Uterus (tissue), 4 donors: ENCODE results near the gene FLACC1. TPM values are rescaled to one million over a fixed set of nuclear protein-coding genes. Genes with fewer than 3 reads are reported as not detected.

ENCODE experiments used
- DNase-seq, 2 donors: peaks; one replicate each; pipeline ENCODE4 v3.0.0-alpha.2; 2019 to 2020
- H3K27ac ChIP-seq, 2 donors: fragments of 200-600 bp; sonication (generic); 1 replicate in 1 of 2; 2 replicates in 1 of 2; pipeline ENCODE4 v1.5.1; 2016 to 2018
- H3K27me3 ChIP-seq, 2 donors: fragments of 200-600 bp; sonication (generic); one replicate each; pipeline ENCODE4 v1.5.1; 2018 to 2019; ENCODE audit warnings: control low read depth in 1 of 2
- H3K36me3 ChIP-seq, 2 donors: fragments of 200-600 bp; sonication (generic); one replicate each; pipeline ENCODE4 v1.5.1; 2019; ENCODE audit warnings: control low read depth in 1 of 2
- H3K4me1 ChIP-seq, 2 donors: fragments of 200-600 bp; sonication (generic); one replicate each; pipeline ENCODE4 v1.5.1; 2018 to 2019; ENCODE audit warnings: control low read depth in 1 of 2
- H3K4me3 ChIP-seq, 2 donors: fragments of 200-600 bp; sonication (generic); 1 replicate in 1 of 2; 2 replicates in 1 of 2; pipeline ENCODE4 v1.5.1; 2018 to 2019; ENCODE audit warnings: mild to moderate bottlenecking in 1 of 2
- H3K9me3 ChIP-seq, 2 donors: fragments of 200-600 bp; sonication (generic); one replicate each; pipeline ENCODE4 v1.5.1; 2019; ENCODE audit warnings: control low read depth in 1 of 2
- POLR2A ChIP-seq, 2 donors: fragments of 450-650 bp; IDR thresholded peaks; one replicate each; pipeline ENCODE4 v1.6.1; 2016; ENCODE audit warnings: antibody characterized with exemption in 2 of 2, mild to moderate bottlenecking in 1 of 2, moderate library complexity in 1 of 2
- intact Hi-C: fragments of 100-400 bp; cut with DNase I; formaldehyde crosslinking; loops from one replicate; pipeline ENCODE4 v1.15.1; 2023; ENCODE audit warnings: low total_unique reads
- total RNA-seq, 4 donors: library from RNA; depleted of rRNA in 3 of 4; stranded (reverse); fragments of >200 nt in 3 of 4; gene quantifications; one replicate each; pipeline versions ENCODE4 v1.1.0 to v1.2.4, GENCODE V29; 2014 to 2023
- TF ChIP-seq, protein P1 (sequence below), 4 experiments: fragments of 200-600 bp in 2 of 4; fragments of 450-650 bp in 2 of 4; sonication (generic) in 2 of 4; IDR thresholded peaks; one replicate each; pipeline ENCODE4 v1.5.1; 2016 to 2019; ENCODE audit warnings: antibody characterized with exemption in 4 of 4, mild to moderate bottlenecking in 2 of 4, moderate library complexity in 1 of 4
- donor health status: DM: yes; HTN: yes; CAD: no.

FLACC1 gene
- total RNA-seq, 4 donors from 2014 or later, result 0.26 to 2.0 (median 1.5) TPM; not detected in 1

DNA sequence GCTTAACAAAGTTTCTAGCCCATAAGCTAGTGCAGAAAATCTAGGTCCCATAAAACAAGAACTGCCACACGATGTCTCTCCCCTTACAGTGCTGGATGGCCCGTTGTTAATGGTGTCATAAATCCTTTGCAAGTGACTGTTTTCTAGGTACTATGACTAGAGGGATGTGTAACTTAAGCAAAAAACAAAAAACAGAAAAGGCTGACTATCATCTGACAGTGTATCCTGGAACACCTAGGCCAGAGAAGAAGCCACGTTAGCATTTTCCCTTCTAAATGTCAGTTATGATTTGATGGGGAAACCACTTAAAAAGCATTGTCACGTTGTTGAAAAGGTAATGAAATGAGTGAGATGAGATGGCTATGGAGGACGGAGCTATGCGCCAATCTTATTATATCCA is 94.4 kb downstream of the FLACC1 start:
- TF ChIP-seq, protein P1, sequence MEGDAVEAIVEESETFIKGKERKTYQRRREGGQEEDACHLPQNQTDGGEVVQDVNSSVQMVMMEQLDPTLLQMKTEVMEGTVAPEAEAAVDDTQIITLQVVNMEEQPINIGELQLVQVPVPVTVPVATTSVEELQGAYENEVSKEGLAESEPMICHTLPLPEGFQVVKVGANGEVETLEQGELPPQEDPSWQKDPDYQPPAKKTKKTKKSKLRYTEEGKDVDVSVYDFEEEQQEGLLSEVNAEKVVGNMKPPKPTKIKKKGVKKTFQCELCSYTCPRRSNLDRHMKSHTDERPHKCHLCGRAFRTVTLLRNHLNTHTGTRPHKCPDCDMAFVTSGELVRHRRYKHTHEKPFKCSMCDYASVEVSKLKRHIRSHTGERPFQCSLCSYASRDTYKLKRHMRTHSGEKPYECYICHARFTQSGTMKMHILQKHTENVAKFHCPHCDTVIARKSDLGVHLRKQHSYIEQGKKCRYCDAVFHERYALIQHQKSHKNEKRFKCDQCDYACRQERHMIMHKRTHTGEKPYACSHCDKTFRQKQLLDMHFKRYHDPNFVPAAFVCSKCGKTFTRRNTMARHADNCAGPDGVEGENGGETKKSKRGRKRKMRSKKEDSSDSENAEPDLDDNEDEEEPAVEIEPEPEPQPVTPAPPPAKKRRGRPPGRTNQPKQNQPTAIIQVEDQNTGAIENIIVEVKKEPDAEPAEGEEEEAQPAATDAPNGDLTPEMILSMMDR (IDR thresholded peaks at IDR 0.05), result no peak
- TF ChIP-seq POLR2A (IDR thresholded peaks at IDR 0.05), result no peak
- H3K36me3 ChIP-seq, result no peaks in the 10 kb centered on the region
- intact Hi-C loops, result no loop called here
- no peak overlapping the region for H3K27ac ChIP-seq
- no peaks in the 10 kb centered on the region for H3K9me3 ChIP-seq
- H3K27me3 ChIP-seq, result no peaks in the 10 kb centered on the region
- H3K4me1 ChIP-seq, result no peaks in the 10 kb centered on the region
- no peak for DNase-seq
- no peak overlapping the region for H3K4me3 ChIP-seq

DNA sequence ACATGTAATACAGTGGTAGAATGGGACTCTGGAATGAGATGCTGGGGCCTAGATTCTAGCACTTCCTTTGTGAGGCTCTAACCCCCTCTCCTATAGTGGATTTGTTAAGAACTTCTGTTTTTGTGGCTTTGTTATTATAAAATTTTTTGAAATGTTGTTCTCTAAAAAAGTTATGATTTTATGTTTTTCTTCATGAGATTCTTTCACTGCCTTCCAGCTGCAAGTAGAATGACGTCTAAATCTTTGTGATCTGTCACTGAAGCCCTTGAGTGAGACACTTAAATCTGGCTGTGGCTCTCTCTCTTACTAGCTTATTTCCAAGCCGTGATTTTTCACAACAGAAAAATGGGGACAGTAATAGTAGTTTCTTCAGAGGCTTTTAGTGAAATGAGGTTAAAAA is 95.2 kb downstream of the FLACC1 start:
- H3K4me3 ChIP-seq, result no peak overlapping the region
- intact Hi-C loops, result no loop called here
- H3K27ac ChIP-seq, result no peak overlapping the region
- H3K36me3 ChIP-seq, result no peaks in the 10 kb centered on the region
- H3K9me3 ChIP-seq, result no peaks in the 10 kb centered on the region
- TF ChIP-seq, protein P1 (IDR thresholded peaks at IDR 0.05), result no peak
- DNase-seq, result no peak
- H3K27me3 ChIP-seq, result no peaks in the 10 kb centered on the region
- H3K4me1 ChIP-seq, result no peaks in the 10 kb centered on the region

DNA sequence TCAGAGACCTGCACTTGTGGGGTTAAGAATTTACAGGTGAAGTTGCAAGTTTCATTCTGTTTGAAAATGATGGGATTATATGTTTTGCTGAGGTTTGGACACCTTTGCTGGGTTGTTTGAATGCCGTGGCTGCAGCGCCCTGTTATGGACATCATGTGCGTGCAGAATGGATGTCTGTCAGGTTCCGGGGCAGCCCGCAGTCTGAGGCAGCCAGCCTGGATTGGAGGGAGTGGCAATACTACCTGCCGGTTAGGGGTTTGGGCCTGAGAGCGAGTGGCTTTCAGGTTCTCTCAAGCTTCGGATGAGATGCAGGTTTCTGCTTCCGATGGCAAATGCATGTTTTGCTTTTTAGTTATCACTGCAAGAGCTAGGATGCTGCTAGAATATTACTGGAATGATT is 95.7 kb downstream of the FLACC1 start:
- no peaks in the 10 kb centered on the region for H3K4me1 ChIP-seq
- H3K4me3 ChIP-seq, result no peak overlapping the region
- no peaks in the 10 kb centered on the region for H3K27me3 ChIP-seq
- no peak for DNase-seq
- H3K36me3 ChIP-seq, result no peaks in the 10 kb centered on the region
- no peak overlapping the region for H3K27ac ChIP-seq
- no peaks in the 10 kb centered on the region for H3K9me3 ChIP-seq
- intact Hi-C loops, result no loop called here
- TF ChIP-seq, protein P1 (IDR thresholded peaks at IDR 0.05), result no peak
- TF ChIP-seq POLR2A (IDR thresholded peaks at IDR 0.05), result no peak

DNA sequence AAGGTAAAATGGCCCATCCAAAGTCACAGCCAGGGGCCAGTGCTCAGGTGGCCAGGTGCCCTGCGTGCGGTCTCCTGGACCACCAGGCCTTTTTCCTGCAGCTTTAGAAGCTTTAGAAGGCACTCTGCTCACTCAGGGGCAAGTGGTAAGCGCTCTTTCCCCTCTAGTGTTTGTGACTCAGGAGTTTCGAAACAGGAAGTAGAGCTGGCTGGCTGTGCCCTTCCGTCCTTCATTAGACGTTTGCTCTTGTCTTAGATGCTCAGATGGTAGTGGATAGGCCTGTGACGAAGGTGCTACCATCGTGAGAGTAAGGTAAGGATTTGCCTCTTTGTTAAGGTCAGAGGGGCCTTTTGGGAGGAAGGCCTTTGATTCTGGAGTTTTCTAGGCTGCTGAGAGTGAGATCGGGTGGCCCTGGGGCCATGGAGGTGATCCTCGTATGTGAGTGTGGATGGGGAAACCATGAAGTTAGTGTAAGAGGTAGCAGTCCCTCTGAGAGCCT is 96.8 kb downstream of the FLACC1 start, which contains the start of gene CASP8:
TSS of gene CASP8 (plus strand) at position 235 of the 499 bp plus-strand sequence. CDS start 5,951 bp downstream, outside the sequence.
- H3K4me3 ChIP-seq, result peak within 1 kb of the TSS in 1 of 2 donors; percentile 52
- intact Hi-C loops, result no loop called here

More for the DNA sequence above, 96.8 kb downstream of the FLACC1 start, which contains the start of gene CASP8:
- no peaks in the 10 kb centered on the region for H3K4me1 ChIP-seq
- H3K27me3 ChIP-seq, result no peaks in the 10 kb centered on the region
- peak in 1 of 2 donors; percentile 31 for DNase-seq
- no peaks in the 10 kb centered on the region for H3K9me3 ChIP-seq
- H3K27ac ChIP-seq, result no peak within 1 kb of the TSS
- H3K36me3 ChIP-seq, result no peaks in the 10 kb centered on the region
- TF ChIP-seq, protein P1 (IDR thresholded peaks at IDR 0.05), result no peak
- TF ChIP-seq POLR2A (IDR thresholded peaks at IDR 0.05), result no peak
